NB4 (cell line): ENCODE data around the gene MLXIP.

ENCODE experiments used
- POLR2A ChIP-seq: IDR thresholded peaks from 2 replicates; pipeline ENCODE4 v1.6.1; 2011; ENCODE audit warnings: mild to moderate bottlenecking; ENCODE audit not compliant: insufficient read length; ENCODE audit errors: extremely low read depth
- TF ChIP-seq, protein P1 (sequence below): IDR thresholded peaks from one replicate; pipeline ENCODE4 v1.5.1; 2012; ENCODE audit warnings: low read depth, low read length
- TF ChIP-seq, protein P2 (sequence below): IDR thresholded peaks from 2 replicates; pipeline ENCODE4 v1.6.1; 2011; ENCODE audit warnings: low read depth, low read length

DNA sequence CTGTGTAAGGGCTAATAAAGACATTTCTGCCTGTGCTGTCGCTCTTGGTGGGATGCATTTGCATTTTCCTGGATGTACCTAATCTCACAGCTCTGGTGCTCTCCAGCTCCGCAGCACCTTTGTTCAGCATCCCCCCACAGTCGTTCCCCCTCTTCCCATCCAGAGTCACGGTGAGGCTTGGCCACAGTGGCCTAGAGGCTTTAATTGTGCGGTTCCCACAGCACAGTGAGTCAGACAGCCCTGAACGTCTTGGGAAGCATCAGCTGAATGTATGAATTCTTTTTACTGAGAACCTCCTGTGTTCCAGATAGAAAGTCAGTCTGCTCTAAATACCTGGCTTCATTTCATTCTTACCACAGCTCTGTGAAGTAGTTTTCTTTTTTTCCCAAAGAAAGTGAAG is 28.7 kb downstream of the MLXIP start:
- TF ChIP-seq, protein P1, sequence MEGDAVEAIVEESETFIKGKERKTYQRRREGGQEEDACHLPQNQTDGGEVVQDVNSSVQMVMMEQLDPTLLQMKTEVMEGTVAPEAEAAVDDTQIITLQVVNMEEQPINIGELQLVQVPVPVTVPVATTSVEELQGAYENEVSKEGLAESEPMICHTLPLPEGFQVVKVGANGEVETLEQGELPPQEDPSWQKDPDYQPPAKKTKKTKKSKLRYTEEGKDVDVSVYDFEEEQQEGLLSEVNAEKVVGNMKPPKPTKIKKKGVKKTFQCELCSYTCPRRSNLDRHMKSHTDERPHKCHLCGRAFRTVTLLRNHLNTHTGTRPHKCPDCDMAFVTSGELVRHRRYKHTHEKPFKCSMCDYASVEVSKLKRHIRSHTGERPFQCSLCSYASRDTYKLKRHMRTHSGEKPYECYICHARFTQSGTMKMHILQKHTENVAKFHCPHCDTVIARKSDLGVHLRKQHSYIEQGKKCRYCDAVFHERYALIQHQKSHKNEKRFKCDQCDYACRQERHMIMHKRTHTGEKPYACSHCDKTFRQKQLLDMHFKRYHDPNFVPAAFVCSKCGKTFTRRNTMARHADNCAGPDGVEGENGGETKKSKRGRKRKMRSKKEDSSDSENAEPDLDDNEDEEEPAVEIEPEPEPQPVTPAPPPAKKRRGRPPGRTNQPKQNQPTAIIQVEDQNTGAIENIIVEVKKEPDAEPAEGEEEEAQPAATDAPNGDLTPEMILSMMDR = no peak
- TF ChIP-seq POLR2A = no peak
- TF ChIP-seq, protein P2, sequence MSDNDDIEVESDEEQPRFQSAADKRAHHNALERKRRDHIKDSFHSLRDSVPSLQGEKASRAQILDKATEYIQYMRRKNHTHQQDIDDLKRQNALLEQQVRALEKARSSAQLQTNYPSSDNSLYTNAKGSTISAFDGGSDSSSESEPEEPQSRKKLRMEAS = no peak
